Dendritic cell treated with granulocyte-macrophage colony-stimulating factor and Interleukin-4, amounts not matched to agents 40 ng/mL and 50 ng/mL, for 4 days (primary cell): ENCODE results near the gene CABCOCO1.

Source experiments
- H3K27ac Mint-ChIP-seq: one replicate; pipeline ENCODE4 v1.8.0; 2022; ENCODE audit warnings: mild to moderate bottlenecking, mixed read lengths
- H3K27me3 Mint-ChIP-seq: one replicate; pipeline ENCODE4 v1.8.0; 2022; ENCODE audit warnings: mild to moderate bottlenecking, mixed read lengths
- H3K36me3 Mint-ChIP-seq: one replicate; pipeline ENCODE4 v1.8.0; 2022; ENCODE audit warnings: low read depth, mixed read lengths
- H3K4me1 Mint-ChIP-seq: one replicate; pipeline ENCODE4 v1.8.0; 2022; ENCODE audit warnings: low read depth, mixed read lengths
- H3K4me3 Mint-ChIP-seq: one replicate; pipeline ENCODE4 v1.8.0; 2022; ENCODE audit warnings: mild to moderate bottlenecking, moderate library complexity, mixed read lengths
- H3K9me3 Mint-ChIP-seq: one replicate; pipeline ENCODE4 v1.8.0; 2022; ENCODE audit warnings: mixed read lengths
- intact Hi-C: fragments of 100-400 bp; cut with micrococcal nuclease; formaldehyde crosslinking; loops from one replicate; pipeline ENCODE4 v1.15.0; 2022

The CABCOCO1 gene

GRCh38 chr10:61746377-61746776 lies 83.6 kb downstream of the CABCOCO1 start:
- Mint-ChIP-seq H3K36me3 (no peaks in the 10 kb centered on the region), H3K4me1 (peaks cover 6% of the 10 kb centered on the region), H3K27me3 (no peaks in the 10 kb centered on the region), H3K4me3 (no peak overlapping the region), H3K27ac (no peak overlapping the region), H3K9me3 (no peaks in the 10 kb centered on the region)
- intact Hi-C loops = no loop called here

- Mint-ChIP-seq H3K27me3 (no peaks in the 10 kb centered on the region), H3K27ac (no peak overlapping the region), H3K36me3 (no peaks in the 10 kb centered on the region), H3K4me1 (peaks cover 16% of the 10 kb centered on the region), H3K9me3 (no peaks in the 10 kb centered on the region), H3K4me3 (no peak overlapping the region)
- intact Hi-C loops = no loop called here
Measured at GRCh38 chr10:61747307-61747706, 84.6 kb downstream of the CABCOCO1 start.

GRCh38 chr10:61749291-61749690 lies 86.6 kb downstream of the CABCOCO1 start:
- Mint-ChIP-seq H3K4me3 (no peak overlapping the region), H3K27me3 (no peaks in the 10 kb centered on the region), H3K36me3 (no peaks in the 10 kb centered on the region), H3K27ac (no peak overlapping the region), H3K9me3 (no peaks in the 10 kb centered on the region), H3K4me1 (peaks cover 16% of the 10 kb centered on the region)
- intact Hi-C loops = no loop called here

GRCh38 chr10:61750943-61751471 lies 88.3 kb downstream of the CABCOCO1 start:
- intact Hi-C loops = loop anchor here (5.0 kb wide), 1 partner anchor 86 kb away; no protein-coding TSS in a partner anchor
- H3K27ac Mint-ChIP-seq = no peak overlapping the region
- H3K4me1 Mint-ChIP-seq = peaks cover 16% of the 10 kb centered on the region
- H3K9me3 Mint-ChIP-seq = no peaks in the 10 kb centered on the region
- no peak overlapping the region for H3K4me3 Mint-ChIP-seq
- no peaks in the 10 kb centered on the region for H3K36me3 Mint-ChIP-seq
- no peaks in the 10 kb centered on the region for H3K27me3 Mint-ChIP-seq

- H3K4me1 Mint-ChIP-seq = peaks cover 16% of the 10 kb centered on the region
- H3K4me3 Mint-ChIP-seq = no peak overlapping the region
- no peak overlapping the region for H3K27ac Mint-ChIP-seq
- H3K9me3 Mint-ChIP-seq = no peaks in the 10 kb centered on the region
- intact Hi-C loops = loop anchor here (5.0 kb wide), 1 partner anchor 86 kb away; no protein-coding TSS in a partner anchor
- H3K27me3 Mint-ChIP-seq = no peaks in the 10 kb centered on the region
- no peaks in the 10 kb centered on the region for H3K36me3 Mint-ChIP-seq
Measured at GRCh38 chr10:61751599-61751998, 88.9 kb downstream of the CABCOCO1 start.

GRCh38 chr10:61752111-61753011 lies 89.6 kb downstream of the CABCOCO1 start:
- H3K9me3 Mint-ChIP-seq = no peaks in the 10 kb centered on the region
- no peak overlapping the region for H3K27ac Mint-ChIP-seq
- H3K27me3 Mint-ChIP-seq = no peaks in the 10 kb centered on the region
- H3K4me3 Mint-ChIP-seq = no peak overlapping the region
- intact Hi-C loops = loop anchor here (5.0 kb wide), 1 partner anchor 85 kb away; no protein-coding TSS in a partner anchor
- H3K36me3 Mint-ChIP-seq = no peaks in the 10 kb centered on the region
- H3K4me1 Mint-ChIP-seq = peaks cover 16% of the 10 kb centered on the region

- H3K27me3 Mint-ChIP-seq = no peaks in the 10 kb centered on the region
- H3K27ac Mint-ChIP-seq = no peak overlapping the region
- H3K36me3 Mint-ChIP-seq = no peaks in the 10 kb centered on the region
- H3K4me1 Mint-ChIP-seq = peaks cover 16% of the 10 kb centered on the region
- intact Hi-C loops = loop anchor here (5.0 kb wide), 1 partner anchor 84 kb away; no protein-coding TSS in a partner anchor
- H3K4me3 Mint-ChIP-seq = no peak overlapping the region
- no peaks in the 10 kb centered on the region for H3K9me3 Mint-ChIP-seq
Measured at GRCh38 chr10:61753453-61753852, 90.7 kb downstream of the CABCOCO1 start.

DNA sequence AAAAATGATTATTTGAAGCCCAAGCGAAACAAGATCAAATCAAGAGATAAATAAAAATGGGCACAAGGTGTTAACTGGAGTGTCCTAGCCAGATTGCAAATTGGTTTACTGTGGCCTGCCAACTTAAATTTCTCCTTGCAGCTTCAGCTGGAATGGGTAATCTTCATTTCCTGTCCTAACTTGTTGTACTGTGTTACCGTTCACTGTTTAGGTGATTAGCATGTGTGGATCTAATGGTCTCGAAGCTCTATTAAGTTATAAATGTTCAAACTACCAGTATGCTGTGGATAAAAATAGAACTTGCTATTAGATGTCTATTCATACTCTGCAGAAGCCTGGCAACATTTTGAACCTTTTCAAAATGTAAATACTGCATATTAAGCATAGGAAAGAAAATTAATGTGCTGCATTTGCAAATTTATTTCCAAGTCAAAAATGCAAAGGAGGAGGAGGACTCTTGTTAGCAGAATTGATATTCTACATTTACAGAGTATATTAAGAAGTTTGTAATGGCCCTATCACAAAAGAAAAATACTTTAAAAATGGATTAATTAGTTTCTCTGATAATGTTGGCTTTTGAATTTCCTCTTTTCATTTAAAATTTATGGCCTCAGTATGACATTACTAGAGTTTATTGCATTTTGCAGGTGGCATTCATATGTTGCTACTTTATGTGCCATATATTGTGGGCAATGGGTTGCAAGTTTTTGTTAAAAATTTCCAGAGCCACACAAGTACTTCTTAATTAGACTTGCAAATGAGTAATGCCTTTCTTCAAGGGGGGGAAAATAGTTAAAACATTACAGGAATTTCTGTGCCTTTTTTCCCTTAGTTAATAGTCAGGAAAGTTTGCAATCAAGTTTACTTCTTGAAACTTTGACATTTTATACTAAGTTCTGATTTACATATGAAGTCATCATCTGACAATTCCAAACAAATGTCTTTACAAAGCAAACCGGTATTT lies 92.1 kb downstream of the CABCOCO1 start:
- intact Hi-C loops = loop anchor here (5.0 kb wide), 1 partner anchor 82 kb away; no protein-coding TSS in a partner anchor
- H3K4me3 Mint-ChIP-seq = no peak overlapping the region
- no peaks in the 10 kb centered on the region for H3K9me3 Mint-ChIP-seq

GRCh38 chr10:61757001-61757400 lies 94.3 kb downstream of the CABCOCO1 start:
- intact Hi-C loops = no loop called here
- Mint-ChIP-seq H3K4me1 (peaks cover 4% of the 10 kb centered on the region), H3K36me3 (no peaks in the 10 kb centered on the region), H3K27me3 (no peaks in the 10 kb centered on the region), H3K9me3 (no peaks in the 10 kb centered on the region), H3K4me3 (no peak overlapping the region), H3K27ac (no peak overlapping the region)

More for the DNA sequence above, 92.1 kb downstream of the CABCOCO1 start:
- peaks cover 16% of the 10 kb centered on the region for H3K4me1 Mint-ChIP-seq
- no peaks in the 10 kb centered on the region for H3K27me3 Mint-ChIP-seq
- no peaks in the 10 kb centered on the region for H3K36me3 Mint-ChIP-seq
- no peak overlapping the region for H3K27ac Mint-ChIP-seq

- no peaks in the 10 kb centered on the region for H3K36me3 Mint-ChIP-seq
- no peaks in the 10 kb centered on the region for H3K4me1 Mint-ChIP-seq
- H3K27ac Mint-ChIP-seq = no peak overlapping the region
- no peak overlapping the region for H3K4me3 Mint-ChIP-seq
- no peaks in the 10 kb centered on the region for H3K27me3 Mint-ChIP-seq
- intact Hi-C loops = no loop called here
- H3K9me3 Mint-ChIP-seq = no peaks in the 10 kb centered on the region
Measured at GRCh38 chr10:61757525-61758397, 95.0 kb downstream of the CABCOCO1 start.

DNA sequence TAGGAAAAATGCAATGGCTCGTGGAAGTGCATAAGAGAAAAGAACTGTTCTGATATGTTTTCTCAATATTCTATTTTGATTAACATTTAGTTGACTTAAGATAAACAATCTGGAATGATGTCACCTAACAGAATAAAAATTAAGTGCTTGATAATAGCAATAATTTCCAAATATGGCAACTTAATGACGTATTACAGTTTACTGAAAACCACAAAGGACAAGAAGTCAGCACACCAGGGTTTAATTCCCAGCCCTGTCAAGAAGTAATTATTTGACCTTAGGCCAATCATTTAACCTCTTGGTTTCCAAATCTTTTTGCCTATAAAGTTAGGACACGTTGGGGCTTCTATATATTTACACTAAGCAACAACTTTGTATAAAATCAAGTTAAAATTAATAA lies 95.7 kb downstream of the CABCOCO1 start:
- Mint-ChIP-seq H3K4me1 (no peaks in the 10 kb centered on the region), H3K4me3 (no peak overlapping the region), H3K9me3 (no peaks in the 10 kb centered on the region), H3K27ac (no peak overlapping the region), H3K36me3 (no peaks in the 10 kb centered on the region), H3K27me3 (no peaks in the 10 kb centered on the region)
- intact Hi-C loops = no loop called here

DNA sequence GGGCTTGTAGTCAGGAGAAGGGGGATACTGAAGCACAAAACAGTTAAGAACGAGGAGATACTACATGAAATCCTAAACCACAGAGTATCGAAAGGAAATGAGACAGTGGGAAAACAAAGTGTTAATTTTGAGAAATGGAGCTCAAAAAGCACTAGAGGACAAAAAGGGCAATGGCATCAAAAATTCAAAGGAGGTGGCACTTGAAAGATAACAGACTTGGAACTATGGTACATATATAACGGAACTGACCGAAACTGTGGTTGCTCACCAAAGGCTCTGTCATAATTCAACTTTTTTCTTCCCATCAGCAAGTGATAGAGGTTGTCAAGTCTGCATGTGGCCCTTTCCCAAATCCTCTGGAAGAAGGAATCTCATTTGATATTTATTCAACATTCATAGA lies 97.0 kb downstream of the CABCOCO1 start:
- H3K36me3 Mint-ChIP-seq = no peaks in the 10 kb centered on the region
- H3K27ac Mint-ChIP-seq = no peak overlapping the region
- H3K27me3 Mint-ChIP-seq = no peaks in the 10 kb centered on the region
- H3K4me1 Mint-ChIP-seq = no peaks in the 10 kb centered on the region
- H3K9me3 Mint-ChIP-seq = no peaks in the 10 kb centered on the region
- no peak overlapping the region for H3K4me3 Mint-ChIP-seq
- intact Hi-C loops = no loop called here
